Loucy (cell line): ENCODE results near the gene TRIM29.

Source experiments
- H2AFZ ChIP-seq: fragments of 200-600 bp; sonication (generic); 2 replicates; pipeline ENCODE4 v1.6.0; 2016; ENCODE audit warnings: antibody characterized with exemption, mild to moderate bottlenecking, low read length, moderate library complexity
- H3F3A ChIP-seq: fragments of 200-600 bp; 2 replicates; pipeline ENCODE4 v1.6.0; 2016; ENCODE audit warnings: antibody characterized with exemption, low read depth, mild to moderate bottlenecking
- H3K27me3 ChIP-seq: fragments of 200-600 bp; sonication (generic); 2 replicates; pipeline ENCODE4 v1.6.1; 2014; ENCODE audit warnings: low read length, mild to moderate bottlenecking; ENCODE audit not compliant: insufficient read depth, poor library complexity, severe bottlenecking
- H3K36me3 ChIP-seq: fragments of 200-600 bp; sonication (generic); 2 replicates; pipeline ENCODE4 v1.6.1; 2016; ENCODE audit warnings: low read length; ENCODE audit not compliant: insufficient read depth
- H3K4me1 ChIP-seq: fragments of 200-600 bp; sonication (generic); 2 replicates; pipeline ENCODE4 v1.5.1; 2014; ENCODE audit warnings: low read length, mild to moderate bottlenecking; ENCODE audit not compliant: insufficient read depth, poor library complexity, severe bottlenecking
- H3K4me2 ChIP-seq: fragments of 200-600 bp; sonication (generic); 2 replicates; pipeline ENCODE4 v1.6.0; 2014; ENCODE audit warnings: antibody characterized with exemption, low read length, low read depth, mild to moderate bottlenecking; ENCODE audit not compliant: poor library complexity, severe bottlenecking
- H3K4me3 ChIP-seq: fragments of 200-600 bp; sonication (generic); 2 replicates; pipeline ENCODE4 v1.5.1; 2014; ENCODE audit warnings: low read length, mild to moderate bottlenecking, mixed read lengths; ENCODE audit not compliant: poor library complexity, severe bottlenecking
- H3K79me2 ChIP-seq: fragments of 200-600 bp; sonication (generic); 2 replicates; pipeline ENCODE4 v1.6.1; 2014; ENCODE audit warnings: low read length; ENCODE audit not compliant: insufficient read depth
- H3K9ac ChIP-seq: fragments of 200-600 bp; sonication (generic); 2 replicates; pipeline ENCODE4 v1.6.0; 2014; ENCODE audit warnings: mild to moderate bottlenecking, low read depth, low read length, moderate library complexity; ENCODE audit not compliant: poor library complexity, severe bottlenecking
- H3K9me2 ChIP-seq: fragments of 200-600 bp; sonication (generic); replicated peaks from 2 replicates; pipeline ENCODE4 v1.6.1; 2016; ENCODE audit warnings: low read depth, low read length, mixed read lengths
- H3K9me3 ChIP-seq: fragments of 200-600 bp; sonication (generic); 2 replicates; pipeline ENCODE4 v1.6.1; 2014; ENCODE audit warnings: mild to moderate bottlenecking, antibody characterized with exemption, low read length, low read depth; ENCODE audit not compliant: insufficient read depth
- H4K20me1 ChIP-seq: fragments of 200-600 bp; sonication (generic); 2 replicates; pipeline ENCODE4 v1.6.0; 2014; ENCODE audit warnings: antibody characterized with exemption, low read length, mild to moderate bottlenecking; ENCODE audit not compliant: insufficient read depth, poor library complexity, severe bottlenecking
- EZH2phosphoT487 ChIP-seq: fragments of 200-600 bp; IDR thresholded peaks from 2 replicates; pipeline ENCODE4 v1.6.1; 2018; ENCODE audit warnings: antibody characterized with exemption, mild to moderate bottlenecking, moderate library complexity, borderline replicate concordance
- TF ChIP-seq, protein P1 (sequence below): fragments of 200-600 bp; sonication (generic); conservative IDR thresholded peaks from 2 replicates; pipeline ENCODE4 v1.5.1; 2014; ENCODE audit warnings: mild to moderate bottlenecking, antibody characterized with exemption, low read length

The TRIM29 gene

DNA sequence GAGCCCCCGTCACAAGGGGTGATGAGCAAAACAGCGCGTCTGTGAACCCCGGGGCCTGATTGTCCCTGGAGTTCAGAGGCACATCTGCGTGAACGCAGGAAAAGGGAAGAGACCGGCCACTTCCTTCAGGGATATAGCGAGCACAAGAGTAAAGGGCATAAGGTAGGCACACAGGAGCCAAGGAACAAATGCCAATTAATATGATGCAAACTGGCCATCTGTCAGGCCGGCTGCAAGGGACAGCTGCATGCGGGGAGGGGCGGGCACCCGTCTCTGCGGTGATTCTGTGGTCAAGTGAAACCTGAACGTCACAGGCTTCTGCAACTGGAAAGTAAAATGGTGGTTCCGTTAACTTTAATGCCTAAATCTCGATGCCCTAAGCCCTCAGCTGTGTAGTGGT is 64.7 kb downstream of the TRIM29 start:
- H3K36me3 ChIP-seq = no peaks in the 10 kb centered on the region
- H3K4me3 ChIP-seq = no peak overlapping the region
- TF ChIP-seq, protein P1, sequence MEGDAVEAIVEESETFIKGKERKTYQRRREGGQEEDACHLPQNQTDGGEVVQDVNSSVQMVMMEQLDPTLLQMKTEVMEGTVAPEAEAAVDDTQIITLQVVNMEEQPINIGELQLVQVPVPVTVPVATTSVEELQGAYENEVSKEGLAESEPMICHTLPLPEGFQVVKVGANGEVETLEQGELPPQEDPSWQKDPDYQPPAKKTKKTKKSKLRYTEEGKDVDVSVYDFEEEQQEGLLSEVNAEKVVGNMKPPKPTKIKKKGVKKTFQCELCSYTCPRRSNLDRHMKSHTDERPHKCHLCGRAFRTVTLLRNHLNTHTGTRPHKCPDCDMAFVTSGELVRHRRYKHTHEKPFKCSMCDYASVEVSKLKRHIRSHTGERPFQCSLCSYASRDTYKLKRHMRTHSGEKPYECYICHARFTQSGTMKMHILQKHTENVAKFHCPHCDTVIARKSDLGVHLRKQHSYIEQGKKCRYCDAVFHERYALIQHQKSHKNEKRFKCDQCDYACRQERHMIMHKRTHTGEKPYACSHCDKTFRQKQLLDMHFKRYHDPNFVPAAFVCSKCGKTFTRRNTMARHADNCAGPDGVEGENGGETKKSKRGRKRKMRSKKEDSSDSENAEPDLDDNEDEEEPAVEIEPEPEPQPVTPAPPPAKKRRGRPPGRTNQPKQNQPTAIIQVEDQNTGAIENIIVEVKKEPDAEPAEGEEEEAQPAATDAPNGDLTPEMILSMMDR = no peak
- TF ChIP-seq EZH2phosphoT487 = no peak
- no peaks in the 10 kb centered on the region for H3K27me3 ChIP-seq
- no peaks in the 10 kb centered on the region for H4K20me1 ChIP-seq
- H3K4me1 ChIP-seq = peaks cover 22% of the 10 kb centered on the region
- no peaks in the 10 kb centered on the region for H3K9me2 ChIP-seq
- no peaks in the 10 kb centered on the region for H3F3A ChIP-seq
- no peaks in the 10 kb centered on the region for H3K79me2 ChIP-seq
- no peak overlapping the region for H3K9ac ChIP-seq
- no peaks in the 10 kb centered on the region for H3K9me3 ChIP-seq
- no peak overlapping the region for H2AFZ ChIP-seq
- no peak overlapping the region for H3K4me2 ChIP-seq

DNA sequence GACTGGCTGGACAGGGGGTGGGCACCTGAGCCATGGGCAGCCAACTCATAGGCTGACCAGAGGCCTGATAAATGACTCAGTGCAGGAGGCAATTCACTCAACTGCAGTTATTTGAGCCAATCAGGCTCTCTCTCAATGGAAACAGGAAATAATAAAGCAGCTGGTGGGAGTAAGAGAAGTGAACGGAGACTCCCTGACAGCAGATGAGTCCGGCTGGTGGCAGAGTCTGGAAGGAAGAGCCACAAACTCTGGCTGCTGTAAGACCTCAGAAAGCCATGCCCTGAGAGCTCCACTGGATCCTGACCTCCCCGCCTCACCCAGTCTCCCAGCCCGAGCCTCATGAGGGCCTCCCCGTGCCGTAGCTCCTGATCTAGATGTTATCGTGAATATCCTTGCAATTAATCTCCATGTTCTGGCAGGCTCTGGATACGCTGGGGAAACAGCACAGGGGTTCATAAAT is 69.8 kb downstream of the TRIM29 start:
- Histone ChIP-seq H3K9ac (peak overlapping the region; percentile 63), H3F3A (no peaks in the 10 kb centered on the region), H3K9me3 (no peaks in the 10 kb centered on the region), H2AFZ (peak overlapping the region; percentile 53), H4K20me1 (no peaks in the 10 kb centered on the region), H3K4me1 (peaks cover 33% of the 10 kb centered on the region), H3K27me3 (no peaks in the 10 kb centered on the region), H3K4me3 (peak overlapping the region; percentile 55), H3K79me2 (no peaks in the 10 kb centered on the region), H3K4me2 (peak overlapping the region; percentile 73), H3K9me2 (no peaks in the 10 kb centered on the region), H3K36me3 (no peaks in the 10 kb centered on the region)
- TF ChIP-seq, protein P1 = no peak
- TF ChIP-seq EZH2phosphoT487 = no peak

DNA sequence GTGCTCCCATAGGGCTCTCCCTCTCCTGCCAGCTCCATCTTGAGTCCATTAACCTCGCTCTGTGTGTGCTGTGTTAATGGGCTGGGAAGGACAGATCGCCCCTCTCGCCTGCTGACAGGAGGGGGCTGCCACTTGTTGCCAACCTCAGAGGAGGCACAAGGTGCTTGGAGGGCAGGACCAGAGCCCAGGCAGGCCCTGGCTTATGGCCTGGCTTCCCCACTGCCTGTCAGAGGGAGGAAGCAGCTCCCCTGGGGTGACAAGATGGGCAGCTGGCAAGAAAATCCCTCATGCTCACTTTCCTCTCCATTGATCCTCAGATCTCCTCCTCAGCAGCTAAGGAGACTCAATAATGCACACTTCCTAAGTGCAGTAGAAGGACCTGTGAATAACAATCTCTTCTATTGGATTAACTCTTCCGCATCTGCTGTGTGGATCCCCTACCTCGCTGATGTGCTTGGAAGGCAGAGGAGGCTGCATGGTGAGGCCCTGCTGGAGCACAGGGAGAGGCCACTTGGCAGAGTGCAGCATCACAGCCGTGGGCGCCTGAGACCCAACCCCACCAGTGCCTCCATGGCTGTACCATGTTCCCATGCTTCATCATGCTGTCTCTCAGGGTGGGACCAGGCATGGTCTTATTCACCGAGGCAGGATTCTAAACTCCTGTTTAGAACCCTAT is 70.3 kb downstream of the TRIM29 start:
- peak overlapping the region; percentile 27 for H3K4me3 ChIP-seq
- no peaks in the 10 kb centered on the region for H4K20me1 ChIP-seq
- no peaks in the 10 kb centered on the region for H3F3A ChIP-seq
- H3K27me3 ChIP-seq = no peaks in the 10 kb centered on the region
- H3K79me2 ChIP-seq = no peaks in the 10 kb centered on the region
- no peaks in the 10 kb centered on the region for H3K9me2 ChIP-seq
- H2AFZ ChIP-seq = peak overlapping the region; percentile 24; the same call in 1 of the 2 replicates
- TF ChIP-seq, protein P1 = no peak
- H3K9ac ChIP-seq = peak overlapping the region; percentile 55
- H3K9me3 ChIP-seq = no peaks in the 10 kb centered on the region
- H3K4me2 ChIP-seq = peak overlapping the region; percentile 73
- H3K4me1 ChIP-seq = peaks cover 33% of the 10 kb centered on the region
- H3K36me3 ChIP-seq = no peaks in the 10 kb centered on the region
